CD4-positive, alpha-beta T cell treated with Interleukin-10 for 1 hour (primary cell): ENCODE data around the gene PILRB.

Experiments used
- DNase-seq: peaks from one replicate; pipeline ENCODE4 v3.0.0-alpha.2; 2020

Gene PILRB

GRCh38 chr7:100407285-100408180, 49.6 kb downstream of the PILRB start:
- DNase-seq = peak; percentile 78

GRCh38 chr7:100411101-100411500, 53.2 kb downstream of the PILRB start:
- no peak for DNase-seq

- no peak for DNase-seq
These were observed 55.4 kb downstream of the PILRB start for GRCh38 chr7:100413346-100413745.

- no peak for DNase-seq
These were observed 56.0 kb downstream of the PILRB start for GRCh38 chr7:100413889-100414288.

GRCh38 chr7:100415448-100415847, 57.5 kb downstream of the PILRB start:
- DNase-seq = no peak
